HG02840 (cell line): Measurements from ENCODE around the gene AGPAT3.

Source experiments
- ATAC-seq: cut with Tn5 transposase; IDR thresholded peaks from one replicate; pipeline ENCODE4 v1.9.1; 2021; ENCODE audit warnings: mild to moderate bottlenecking, moderate library complexity, moderate number of reproducible peaks; ENCODE audit not compliant: unreplicated experiment, low FRiP score

The AGPAT3 gene

DNA sequence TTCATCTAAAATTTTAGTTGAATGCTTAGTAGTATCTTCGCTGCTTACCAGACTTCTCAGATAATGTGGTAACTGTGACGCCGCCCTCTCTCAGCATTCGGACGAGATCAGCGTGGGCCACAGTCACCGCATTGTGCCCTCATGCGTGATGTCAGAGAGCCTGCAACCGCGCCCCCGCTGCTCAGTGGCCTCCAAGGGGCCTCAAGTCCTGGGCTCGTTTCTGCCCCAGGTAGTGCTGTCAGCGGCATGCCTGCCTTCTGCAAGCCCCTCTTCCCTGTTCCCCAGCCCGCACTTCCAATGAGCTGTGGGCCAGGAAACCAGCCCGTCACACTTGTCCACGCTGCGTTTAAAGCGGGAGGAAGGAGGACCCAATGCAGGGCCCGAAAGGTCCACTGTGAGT lies 85.5 kb downstream of the AGPAT3 start:
- ATAC-seq: no peak

GRCh38 chr21:43950936-43951335 lies 85.9 kb downstream of the AGPAT3 start:
- no peak for ATAC-seq

DNA sequence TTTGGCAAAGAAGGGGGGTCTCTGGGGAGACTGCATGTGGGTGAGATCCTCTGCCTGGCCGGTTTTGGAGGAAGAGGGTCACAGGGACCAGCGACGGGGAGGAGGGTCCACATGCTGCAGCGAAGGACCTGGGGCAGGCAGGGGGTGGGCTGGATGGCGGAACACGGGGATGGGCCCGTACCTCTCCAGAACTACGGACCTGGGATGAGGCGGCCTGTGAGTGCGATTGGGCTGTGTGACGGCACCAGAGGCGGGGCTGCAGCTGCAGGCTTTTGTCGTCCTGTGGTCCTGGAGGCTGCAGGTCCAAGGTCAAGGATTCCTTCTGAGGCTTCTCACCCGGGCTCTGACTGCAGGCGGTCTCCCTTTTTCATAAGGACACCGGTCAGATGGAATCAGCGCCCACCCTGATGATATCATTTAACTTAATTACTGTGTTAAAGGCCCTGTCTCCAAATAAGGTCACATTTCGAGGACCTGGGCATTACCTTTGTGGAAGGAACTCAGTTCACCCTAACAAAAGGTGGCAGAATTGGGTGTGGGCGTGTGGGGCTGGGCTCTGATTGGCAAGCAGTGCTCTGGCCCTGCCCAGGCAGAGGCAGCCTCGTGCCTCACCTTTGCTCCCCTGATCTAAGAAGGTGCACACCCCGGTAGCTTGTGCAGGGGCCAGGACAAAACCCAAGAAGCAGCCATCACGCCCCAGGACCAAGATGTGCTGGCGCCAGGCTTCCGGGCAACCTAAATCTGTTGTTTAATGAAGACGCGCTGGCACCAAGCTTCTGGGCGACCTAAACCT lies 87.1 kb downstream of the AGPAT3 start:
- no peak for ATAC-seq

GRCh38 chr21:43953021-43953420 lies 88.0 kb downstream of the AGPAT3 start:
- ATAC-seq: no peak

DNA sequence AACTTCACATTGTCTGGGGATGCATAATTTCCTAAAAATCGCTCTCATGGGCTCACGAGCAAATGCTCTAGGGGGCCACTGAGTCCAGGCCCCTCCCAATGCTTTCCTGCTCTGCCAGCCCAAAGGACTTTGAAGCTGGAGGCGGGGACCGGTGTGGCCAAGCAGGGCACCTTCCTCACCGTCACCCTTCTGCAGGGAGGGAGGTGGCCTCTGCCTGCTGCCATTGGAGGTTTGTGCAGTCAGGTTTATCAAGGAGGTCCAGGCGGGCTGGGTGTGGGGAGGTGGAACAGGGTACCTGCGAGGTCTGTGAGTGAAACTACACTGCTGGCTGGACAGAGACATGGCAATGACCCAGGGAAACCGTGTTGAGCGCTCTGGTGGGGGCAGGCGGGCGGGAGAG lies 89.0 kb downstream of the AGPAT3 start:
- no peak for ATAC-seq

GRCh38 chr21:43954896-43955295 lies 89.9 kb downstream of the AGPAT3 start:
- no peak for ATAC-seq

GRCh38 chr21:43956019-43956669 lies 91.1 kb downstream of the AGPAT3 start:
- ATAC-seq: no peak

DNA sequence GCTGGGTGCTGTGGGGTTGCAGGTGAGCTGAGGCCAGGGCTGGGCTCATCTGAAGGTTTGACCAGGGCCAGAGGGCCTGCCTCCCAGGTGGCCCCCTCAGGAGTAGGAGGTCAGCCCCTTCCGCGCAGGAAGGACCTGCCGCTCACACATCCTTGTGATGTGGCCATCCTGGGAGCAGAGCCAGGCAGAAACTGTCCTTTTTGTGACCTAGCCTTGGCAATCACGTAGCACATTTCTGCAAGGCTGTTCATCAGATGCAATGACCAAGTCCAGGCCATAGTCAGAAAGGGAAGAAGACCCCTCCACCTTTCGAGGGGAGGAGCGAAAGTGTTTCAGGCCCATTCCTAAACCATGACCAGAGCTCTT lies 91.6 kb downstream of the AGPAT3 start:
- ATAC-seq: no peak

- ATAC-seq: no peak
These were observed 92.1 kb downstream of the AGPAT3 start for GRCh38 chr21:43957128-43957571.

GRCh38 chr21:43957611-43958362 lies 92.8 kb downstream of the AGPAT3 start:
- no peak for ATAC-seq

DNA sequence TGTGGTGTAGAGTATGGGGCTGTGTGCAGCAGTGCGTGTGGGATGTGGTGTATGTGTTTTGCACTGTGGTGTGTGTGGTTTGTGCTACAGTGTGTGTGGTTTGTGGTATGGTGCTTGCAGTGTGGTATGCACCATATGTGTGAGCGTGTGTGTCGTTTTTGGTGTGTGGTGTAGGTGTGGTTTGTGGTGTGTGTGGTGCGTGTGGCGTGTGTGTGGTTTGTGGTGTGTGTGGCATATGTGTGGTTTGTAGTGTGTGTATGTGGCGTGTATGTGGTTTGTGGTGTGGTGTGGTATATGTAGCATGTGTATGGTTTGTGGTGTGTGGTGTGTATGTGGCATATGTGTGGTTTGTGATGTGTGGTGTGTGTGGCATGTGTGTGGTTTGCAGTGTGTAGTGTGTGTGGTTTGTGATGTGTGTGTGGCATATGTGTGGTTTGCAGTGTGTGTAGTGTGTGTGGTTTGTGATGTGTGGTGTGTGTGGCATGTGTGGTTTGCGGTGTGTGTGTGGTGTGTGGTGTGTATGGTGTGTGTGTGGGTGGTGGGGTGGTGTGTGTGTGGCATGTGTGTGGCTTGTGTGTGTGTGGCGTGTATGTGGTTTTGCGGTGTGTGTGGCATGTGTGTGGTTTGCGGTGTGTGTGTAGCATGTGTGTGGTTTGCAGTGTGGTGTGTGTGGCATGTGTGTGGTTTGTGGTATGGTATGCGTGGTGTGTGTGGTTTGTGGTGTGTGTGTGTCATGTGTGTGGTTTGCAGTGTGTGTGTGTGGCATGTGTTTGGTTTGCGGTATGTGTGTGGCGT lies 93.5 kb downstream of the AGPAT3 start:
- ATAC-seq: no peak

GRCh38 chr21:43959231-43960116 lies 94.5 kb downstream of the AGPAT3 start:
- no peak for ATAC-seq

DNA sequence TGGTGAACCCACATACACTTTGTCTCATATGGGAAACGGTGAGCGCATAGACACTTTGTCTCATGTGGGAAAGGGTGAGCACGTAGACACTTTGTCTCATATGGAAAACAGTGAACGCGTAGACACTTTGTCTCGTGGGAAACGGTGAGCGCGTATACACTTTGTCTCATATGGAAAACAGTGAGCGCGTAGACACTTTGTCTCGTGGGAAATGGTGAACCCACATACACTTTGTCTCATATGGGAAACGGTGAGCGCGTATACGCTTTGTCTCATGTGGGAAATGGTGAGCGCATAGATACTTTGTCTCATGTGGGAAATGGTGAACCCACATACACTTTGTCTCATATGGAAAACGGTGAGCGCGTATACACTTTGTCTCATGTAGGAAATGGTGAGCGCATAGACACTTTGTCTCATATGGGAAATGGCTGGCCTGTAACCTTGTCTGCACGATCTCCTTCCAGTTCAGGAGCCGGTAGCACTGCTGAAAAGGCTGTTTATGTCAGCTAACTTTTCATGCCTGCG lies 96.4 kb downstream of the AGPAT3 start:
- ATAC-seq: no peak

DNA sequence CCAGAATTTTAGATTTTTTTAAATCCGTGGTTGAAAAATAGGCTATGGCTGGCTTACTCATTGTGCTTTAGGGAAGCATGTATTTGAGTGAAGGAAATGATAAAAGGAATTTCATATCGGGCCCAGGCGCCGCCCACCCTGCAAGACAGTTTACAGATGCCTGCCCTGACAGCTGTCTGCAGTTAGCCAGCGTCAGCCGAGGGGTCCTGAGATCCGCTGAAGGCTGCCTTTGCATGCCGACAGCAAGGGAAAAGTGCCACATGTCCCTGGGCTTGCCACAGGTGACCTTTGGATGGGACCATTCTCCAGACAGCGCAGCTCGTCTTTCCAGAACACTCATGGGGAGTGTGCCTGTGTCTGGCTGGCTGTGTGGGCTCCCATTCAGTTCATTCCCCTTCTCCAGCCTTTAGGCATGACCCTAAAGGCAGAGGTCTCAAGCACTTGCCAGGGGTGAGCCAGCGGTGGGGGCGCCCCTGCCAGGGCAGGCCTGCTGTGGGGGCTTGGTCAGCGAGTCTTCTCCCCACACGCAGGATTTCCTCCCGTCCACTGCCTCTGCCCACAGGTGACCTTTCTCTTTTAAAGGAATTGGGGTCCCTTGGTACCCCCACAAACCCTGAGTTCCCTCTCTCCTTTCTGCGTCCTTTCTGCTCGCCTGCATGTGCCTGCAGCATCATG lies 101.0 kb downstream of the AGPAT3 start:
- ATAC-seq: no peak

DNA sequence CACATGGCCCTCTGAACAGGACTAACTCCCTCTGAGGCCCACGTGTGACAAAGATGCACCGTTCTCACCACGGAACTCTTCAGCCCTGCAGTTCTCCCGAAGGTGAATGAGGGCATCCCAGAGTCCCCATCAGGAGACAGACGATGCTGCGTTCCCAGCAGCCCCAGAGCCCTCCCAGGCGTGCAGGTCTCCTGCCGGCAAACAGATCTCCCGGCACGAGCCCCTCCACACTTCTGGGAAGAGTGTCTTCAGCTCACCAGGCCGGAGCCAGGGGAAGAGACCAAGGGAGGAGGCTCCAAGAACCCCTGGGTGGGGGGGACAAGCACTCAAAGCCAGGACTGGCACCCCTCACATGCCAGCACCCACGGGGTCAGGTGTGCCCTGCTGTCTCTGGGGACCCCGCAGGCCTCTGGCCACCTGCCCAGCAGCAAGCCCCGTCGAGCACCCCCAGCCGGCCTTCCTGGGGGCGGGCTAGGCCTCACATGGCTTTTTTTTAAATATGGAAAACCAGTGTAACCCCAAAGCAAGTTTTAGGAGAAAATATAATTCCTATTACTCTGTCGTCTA lies 102.0 kb downstream of the AGPAT3 start:
- ATAC-seq: no peak

DNA sequence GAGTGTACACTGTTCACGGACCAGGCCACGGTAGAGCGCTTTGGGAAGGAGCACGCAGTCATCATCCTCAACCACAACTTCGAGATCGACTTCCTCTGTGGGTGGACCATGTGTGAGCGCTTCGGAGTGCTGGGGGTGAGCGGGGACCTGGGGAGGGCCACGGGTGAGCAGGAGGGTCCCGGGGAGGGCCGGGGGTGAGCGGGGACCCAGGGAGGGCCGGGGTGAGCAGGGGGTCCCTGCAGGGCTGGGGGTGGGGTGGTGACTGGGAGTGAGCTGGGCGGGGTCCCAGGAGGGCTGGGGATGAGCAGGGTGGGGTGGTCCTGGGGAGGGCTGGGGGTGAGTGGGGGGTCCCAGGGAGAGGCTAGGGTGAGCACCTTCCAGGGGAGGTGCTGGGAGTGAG lies 103.0 kb downstream of the AGPAT3 start:
- no peak for ATAC-seq

- no peak for ATAC-seq
These were observed 103.5 kb downstream of the AGPAT3 start for GRCh38 chr21:43968410-43969114.

DNA sequence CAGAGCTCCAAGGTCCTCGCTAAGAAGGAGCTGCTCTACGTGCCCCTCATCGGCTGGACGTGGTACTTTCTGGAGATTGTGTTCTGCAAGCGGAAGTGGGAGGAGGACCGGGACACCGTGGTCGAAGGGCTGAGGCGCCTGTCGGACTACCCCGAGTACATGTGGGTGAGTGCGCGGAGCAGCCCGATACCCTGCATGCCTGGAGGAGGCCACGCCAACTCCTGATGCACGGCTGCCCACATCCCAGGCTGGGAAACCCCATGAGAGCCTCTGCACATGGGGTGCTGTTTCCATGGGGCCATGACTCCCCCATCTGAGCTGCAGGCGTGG lies 104.1 kb downstream of the AGPAT3 start:
- no peak for ATAC-seq
